ENCODE data around the gene WDR26.

- TF ChIP-seq CTCF (IDR thresholded peaks at IDR 0.05), result no peak
- TF ChIP-seq ZFX (IDR thresholded peaks at IDR 0.05; ENCODE audit: borderline replicate concordance), result no peak
Observed at GRCh38 chr1:224343679-224344078, 90.9 kb downstream of the WDR26 start.

Data from 22Rv1 (cell line).